ENCODE results near the gene TMEM203.
A peak's percentile ranks its signal among the peaks of the same experiment; 100 is the strongest.

TMEM203 gene

DNA sequence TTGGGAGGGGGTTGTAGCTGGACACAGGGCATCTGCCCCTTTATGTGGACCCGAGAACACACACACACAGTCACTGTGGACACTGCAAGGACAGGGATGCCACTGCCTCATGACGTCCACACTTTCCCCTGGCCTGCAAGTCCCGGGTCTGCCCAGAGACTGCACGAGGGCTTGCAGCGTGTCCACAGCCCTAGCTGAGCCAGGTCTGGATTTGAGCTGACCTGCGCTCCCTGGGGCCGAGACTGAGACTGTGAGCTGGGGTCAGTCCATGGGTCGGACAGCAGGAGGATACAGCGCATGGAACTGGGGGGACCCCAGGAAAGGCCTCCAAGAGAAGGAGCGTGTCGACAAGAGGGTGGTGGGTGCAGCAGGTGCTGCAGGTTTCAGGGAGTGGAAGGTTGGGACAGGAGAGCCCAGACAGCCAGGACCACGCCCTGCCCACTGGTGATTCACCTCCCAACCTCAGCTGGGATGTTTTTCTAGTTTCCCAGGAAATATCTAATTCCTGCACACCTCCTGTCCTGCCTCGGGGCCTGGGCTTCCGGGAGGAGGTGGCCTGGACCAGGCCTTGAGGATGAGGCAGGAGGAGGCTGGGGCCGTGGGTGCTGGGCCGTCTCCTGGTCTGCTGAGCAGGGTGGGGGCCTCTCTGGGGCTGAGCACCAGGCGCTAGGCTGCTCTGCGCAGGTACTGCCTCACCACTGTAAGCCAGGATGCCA, 21.0 kb upstream of the TMEM203 start:
- no peak overlapping the region for H3K27ac ChIP-seq (ENCODE audit: low read depth, low read length)
- no peak overlapping the region for H3K4me3 ChIP-seq (ENCODE audit: low read depth, low read length)
- H3K4me1 ChIP-seq (ENCODE audit: control insufficient read depth, insufficient read depth, low read length), result peaks cover 15% of the 10 kb centered on the region
- H3K27me3 ChIP-seq (ENCODE audit: control insufficient read depth, insufficient read depth, low read length), result peaks cover 9% of the 10 kb centered on the region
- no peaks in the 10 kb centered on the region for H3K9me3 ChIP-seq (ENCODE audit: control insufficient read depth, insufficient read depth, low read depth, low read length)
- peak overlapping the region; percentile 17 for H3K9ac ChIP-seq (ENCODE audit: low read length)
- no peaks in the 10 kb centered on the region for H3K36me3 ChIP-seq (ENCODE audit: control insufficient read depth, insufficient read depth, low read length)

DNA sequence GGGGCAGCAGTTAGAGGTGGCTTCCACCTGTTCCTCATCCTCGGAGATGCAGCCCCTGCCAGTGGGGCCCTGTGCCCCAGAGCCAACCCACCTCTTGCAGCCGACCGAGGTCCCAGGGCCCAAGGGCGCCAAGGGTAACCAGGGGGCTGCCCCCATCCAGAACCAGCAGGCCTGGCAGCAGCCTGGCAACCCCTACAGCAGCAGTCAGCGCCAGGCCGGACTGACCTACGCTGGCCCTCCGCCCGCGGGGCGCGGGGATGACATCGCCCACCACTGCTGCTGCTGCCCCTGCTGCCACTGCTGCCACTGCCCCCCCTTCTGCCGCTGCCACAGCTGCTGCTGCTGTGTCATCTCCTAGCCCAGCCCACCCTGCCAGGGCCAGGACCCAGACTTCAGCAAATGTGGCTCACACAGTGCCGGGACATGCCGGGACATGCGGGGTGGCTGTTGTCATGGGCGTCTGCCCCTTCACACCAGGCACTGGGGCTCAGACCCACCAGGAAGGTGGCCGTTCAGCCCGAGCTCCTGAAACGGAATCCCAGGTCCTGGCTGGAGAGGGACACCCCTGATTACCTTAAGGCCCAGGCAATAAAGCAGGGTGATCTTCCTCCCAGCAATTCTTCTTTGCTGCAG, 20.4 kb upstream of the TMEM203 start:
- Histone ChIP-seq H3K9me3 (ENCODE audit: control insufficient read depth, insufficient read depth, low read depth, low read length) (no peaks in the 10 kb centered on the region), H3K4me3 (ENCODE audit: low read depth, low read length) (no peak overlapping the region), H3K27ac (ENCODE audit: low read depth, low read length) (no peak overlapping the region), H3K9ac (ENCODE audit: low read length) (peak overlapping the region; percentile 17), H3K4me1 (ENCODE audit: control insufficient read depth, insufficient read depth, low read length) (peaks cover 15% of the 10 kb centered on the region), H3K27me3 (ENCODE audit: control insufficient read depth, insufficient read depth, low read length) (peaks cover 9% of the 10 kb centered on the region), H3K36me3 (ENCODE audit: control insufficient read depth, insufficient read depth, low read length) (no peaks in the 10 kb centered on the region)

DNA sequence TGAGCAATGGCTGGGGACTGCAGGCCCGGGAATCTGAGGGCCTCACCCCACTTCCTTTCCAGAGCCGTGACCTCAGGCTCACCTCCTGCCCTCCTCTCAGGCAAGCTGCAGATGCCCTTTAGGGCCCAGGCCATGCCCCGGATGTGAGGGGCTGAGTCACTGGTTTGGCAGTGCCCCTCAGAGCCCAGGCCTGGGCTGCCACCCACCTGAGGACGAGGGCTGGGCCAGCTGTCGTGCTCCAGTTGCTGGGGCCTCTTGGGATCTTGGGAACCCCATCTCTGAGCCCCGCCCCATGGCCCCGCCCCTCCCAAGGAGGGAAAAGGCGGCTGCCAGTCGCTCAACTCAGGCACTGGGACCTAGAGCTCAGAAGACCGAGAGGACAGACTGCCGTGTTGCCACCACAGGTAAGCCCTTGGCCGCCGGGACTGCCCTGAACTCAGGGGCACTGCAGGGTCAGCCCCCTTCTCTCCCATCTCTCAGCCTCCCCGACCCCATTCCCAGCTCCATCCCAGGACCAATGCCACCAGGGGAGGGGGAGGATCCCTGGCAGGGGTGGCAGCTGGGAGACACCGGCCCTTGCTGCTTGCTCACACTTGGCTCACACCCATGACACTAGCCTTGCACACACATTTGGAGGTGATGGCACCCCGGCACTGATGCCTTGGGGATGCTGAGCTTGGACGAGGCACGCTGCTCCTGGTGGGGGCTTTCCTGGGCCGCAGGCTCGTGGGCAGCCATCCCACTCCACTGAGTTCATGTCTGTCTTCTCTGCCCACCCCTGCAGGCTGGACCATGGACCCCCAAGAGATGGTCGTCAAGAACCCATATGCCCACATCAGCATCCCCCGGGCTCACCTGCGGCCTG, 19.6 kb upstream of the TMEM203 start, which contains the start of gene CYSRT1:
TSS of gene CYSRT1 (plus strand) at position 345 of the 865 bp plus-strand sequence. CDS start at position 793, 448 bp downstream.
- peak within 1 kb of the TSS; percentile 92 for H3K4me3 ChIP-seq (ENCODE audit: low read depth, low read length)
- no peaks in the 10 kb centered on the region for H3K36me3 ChIP-seq (ENCODE audit: control insufficient read depth, insufficient read depth, low read length)
- peaks cover 19% of the 10 kb centered on the region for H3K4me1 ChIP-seq (ENCODE audit: control insufficient read depth, insufficient read depth, low read length)
- H3K9ac ChIP-seq (ENCODE audit: low read length), result peak within 1 kb of the TSS; percentile 85
- H3K27ac ChIP-seq (ENCODE audit: low read depth, low read length), result no peak within 1 kb of the TSS
- H3K27me3 ChIP-seq (ENCODE audit: control insufficient read depth, insufficient read depth, low read length), result peaks cover 9% of the 10 kb centered on the region
- H3K9me3 ChIP-seq (ENCODE audit: control insufficient read depth, insufficient read depth, low read depth, low read length), result no peaks in the 10 kb centered on the region

GRCh38 chr9:137223078-137223970, 17.9 kb upstream of the TMEM203 start:
- Histone ChIP-seq H3K36me3 (ENCODE audit: control insufficient read depth, insufficient read depth, low read length) (peaks cover 3% of the 10 kb centered on the region; the same call in 1 of the 2 replicates), H3K9me3 (ENCODE audit: control insufficient read depth, insufficient read depth, low read depth, low read length) (no peaks in the 10 kb centered on the region), H3K27me3 (ENCODE audit: control insufficient read depth, insufficient read depth, low read length) (peaks cover 9% of the 10 kb centered on the region), H3K9ac (ENCODE audit: low read length) (peak overlapping the region; percentile 85), H3K27ac (ENCODE audit: low read depth, low read length) (peak overlapping the region; percentile 75), H3K4me1 (ENCODE audit: control insufficient read depth, insufficient read depth, low read length) (peaks cover 24% of the 10 kb centered on the region), H3K4me3 (ENCODE audit: low read depth, low read length) (peak overlapping the region; percentile 92)

DNA sequence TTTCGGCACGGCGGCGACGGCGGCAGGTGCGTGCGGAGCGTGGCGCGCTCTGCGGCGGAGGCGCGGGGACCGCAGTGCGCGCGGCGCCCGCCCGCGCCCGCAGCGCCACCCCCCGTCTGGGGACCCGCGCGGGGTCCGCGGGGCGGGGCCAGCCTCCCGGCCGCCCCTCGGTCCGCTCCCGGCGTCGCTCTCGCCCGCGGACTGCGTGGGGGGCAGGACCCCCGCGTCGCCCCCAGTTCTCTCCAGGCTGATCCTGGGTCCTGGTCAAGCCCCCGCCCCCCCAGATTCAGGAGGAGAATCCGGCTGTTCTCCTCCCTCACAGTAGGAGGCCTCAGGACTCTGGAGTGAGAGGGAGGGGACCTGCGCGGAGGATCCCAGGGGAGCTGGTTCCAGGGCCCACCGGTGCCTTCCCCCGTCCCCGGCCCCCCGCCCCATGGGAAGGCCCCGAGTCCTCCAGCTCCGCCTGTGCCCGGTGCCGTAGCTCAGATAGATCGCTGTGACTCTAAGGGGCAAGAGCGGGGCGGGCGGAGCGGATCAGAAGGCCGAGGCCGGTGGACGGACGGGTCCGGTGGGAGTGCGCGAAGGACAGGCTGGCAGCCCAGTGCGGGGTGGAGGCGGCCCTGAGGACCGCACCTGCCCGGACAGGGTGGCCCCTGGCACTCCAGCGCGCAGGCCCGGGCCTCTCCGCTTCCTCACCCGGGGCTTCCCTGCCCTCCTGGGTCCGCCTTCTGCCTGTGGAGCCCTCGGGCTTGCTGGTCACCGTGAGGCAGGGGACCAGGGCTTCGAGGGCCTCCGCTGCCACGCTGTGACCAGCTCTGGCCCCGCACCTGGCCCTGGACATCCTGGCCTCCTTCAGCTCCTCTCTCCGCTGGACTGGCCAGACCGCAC, 17.0 kb upstream of the TMEM203 start, which contains the start of gene RNF208:
TSS of gene RNF208 (minus strand) at position 51 of the 888 bp plus-strand sequence. CDS start 1,028 bp downstream, outside the sequence.
- Histone ChIP-seq H3K9me3 (ENCODE audit: control insufficient read depth, insufficient read depth, low read depth, low read length) (no peaks in the 10 kb centered on the region), H3K4me1 (ENCODE audit: control insufficient read depth, insufficient read depth, low read length) (peaks cover 27% of the 10 kb centered on the region), H3K27ac (ENCODE audit: low read depth, low read length) (no peak within 1 kb of the TSS), H3K27me3 (ENCODE audit: control insufficient read depth, insufficient read depth, low read length) (peaks cover 9% of the 10 kb centered on the region), H3K4me3 (ENCODE audit: low read depth, low read length) (peak within 1 kb of the TSS; percentile 92), H3K36me3 (ENCODE audit: control insufficient read depth, insufficient read depth, low read length) (peaks cover 3% of the 10 kb centered on the region; the same call in 1 of the 2 replicates), H3K9ac (ENCODE audit: low read length) (peak within 1 kb of the TSS; percentile 5)

DNA sequence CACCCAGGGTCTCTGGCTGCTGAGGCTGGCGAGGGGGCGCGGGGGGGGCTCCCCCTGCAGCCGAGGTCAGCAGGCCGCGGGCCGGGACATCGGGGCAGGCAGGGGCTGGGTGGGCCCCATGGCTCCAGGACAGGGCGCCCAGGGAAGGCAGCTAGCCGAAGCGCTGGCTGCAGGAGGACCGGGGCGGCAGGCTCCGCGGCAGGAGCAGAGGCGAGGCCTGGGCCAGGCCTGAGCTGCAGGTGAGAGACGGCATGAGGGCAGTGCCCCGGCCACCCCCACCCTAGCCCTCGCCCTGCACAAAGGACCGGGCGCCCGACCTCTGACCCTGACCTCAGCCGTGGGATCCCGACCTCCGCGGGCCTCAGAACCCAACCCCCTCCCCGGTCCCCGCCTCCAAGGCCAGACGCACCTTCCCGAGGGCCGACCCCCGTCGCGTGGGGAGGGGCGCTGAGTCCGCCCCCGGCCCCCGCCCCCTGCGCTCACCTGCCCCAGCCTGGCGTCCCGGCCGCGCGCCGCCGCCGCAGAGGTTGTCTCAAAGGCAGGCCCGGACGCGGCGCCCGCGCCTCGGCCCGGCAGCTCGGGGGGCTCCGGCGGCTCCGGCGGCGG, 16.2 kb upstream of the TMEM203 start:
- Histone ChIP-seq H3K4me1 (ENCODE audit: control insufficient read depth, insufficient read depth, low read length) (peaks cover 28% of the 10 kb centered on the region), H3K27ac (ENCODE audit: low read depth, low read length) (no peak overlapping the region), H3K4me3 (ENCODE audit: low read depth, low read length) (peak overlapping the region; percentile 60)

DNA sequence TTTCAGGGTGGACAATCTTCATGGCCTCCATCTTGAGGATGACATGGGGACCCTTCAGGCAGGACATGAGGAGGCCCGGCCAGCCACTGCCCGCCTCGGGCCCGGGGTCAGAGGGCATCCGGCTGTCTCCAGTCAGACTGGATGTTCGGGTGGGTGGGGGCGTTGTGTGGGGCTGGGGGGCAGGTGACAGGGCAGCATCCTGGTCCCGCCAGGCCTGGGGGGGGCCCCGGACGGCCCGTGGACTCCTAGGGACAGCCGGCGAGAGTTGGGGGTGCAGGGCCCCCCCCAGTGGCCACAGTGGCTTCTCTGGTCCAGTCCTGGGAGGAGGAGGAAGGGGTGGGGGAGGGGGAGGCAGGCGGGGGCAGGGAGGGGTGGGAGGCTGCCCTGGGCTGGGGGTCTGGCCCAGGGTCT, 15.7 kb upstream of the TMEM203 start:
- Histone ChIP-seq H3K27ac (ENCODE audit: low read depth, low read length) (no peak overlapping the region), H3K9me3 (ENCODE audit: control insufficient read depth, insufficient read depth, low read depth, low read length) (no peaks in the 10 kb centered on the region), H3K27me3 (ENCODE audit: control insufficient read depth, insufficient read depth, low read length) (peaks cover 9% of the 10 kb centered on the region), H3K4me1 (ENCODE audit: control insufficient read depth, insufficient read depth, low read length) (peaks cover 28% of the 10 kb centered on the region), H3K9ac (ENCODE audit: low read length) (no peak overlapping the region), H3K4me3 (ENCODE audit: low read depth, low read length) (peak overlapping the region; percentile 60; the same call in 1 of the 2 replicates), H3K36me3 (ENCODE audit: control insufficient read depth, insufficient read depth, low read length) (peaks cover 12% of the 10 kb centered on the region)

More for the DNA sequence above, 16.2 kb upstream of the TMEM203 start:
- Histone ChIP-seq H3K27me3 (ENCODE audit: control insufficient read depth, insufficient read depth, low read length) (peaks cover 9% of the 10 kb centered on the region), H3K9me3 (ENCODE audit: control insufficient read depth, insufficient read depth, low read depth, low read length) (no peaks in the 10 kb centered on the region), H3K36me3 (ENCODE audit: control insufficient read depth, insufficient read depth, low read length) (peaks cover 7% of the 10 kb centered on the region), H3K9ac (ENCODE audit: low read length) (no peak overlapping the region)

DNA sequence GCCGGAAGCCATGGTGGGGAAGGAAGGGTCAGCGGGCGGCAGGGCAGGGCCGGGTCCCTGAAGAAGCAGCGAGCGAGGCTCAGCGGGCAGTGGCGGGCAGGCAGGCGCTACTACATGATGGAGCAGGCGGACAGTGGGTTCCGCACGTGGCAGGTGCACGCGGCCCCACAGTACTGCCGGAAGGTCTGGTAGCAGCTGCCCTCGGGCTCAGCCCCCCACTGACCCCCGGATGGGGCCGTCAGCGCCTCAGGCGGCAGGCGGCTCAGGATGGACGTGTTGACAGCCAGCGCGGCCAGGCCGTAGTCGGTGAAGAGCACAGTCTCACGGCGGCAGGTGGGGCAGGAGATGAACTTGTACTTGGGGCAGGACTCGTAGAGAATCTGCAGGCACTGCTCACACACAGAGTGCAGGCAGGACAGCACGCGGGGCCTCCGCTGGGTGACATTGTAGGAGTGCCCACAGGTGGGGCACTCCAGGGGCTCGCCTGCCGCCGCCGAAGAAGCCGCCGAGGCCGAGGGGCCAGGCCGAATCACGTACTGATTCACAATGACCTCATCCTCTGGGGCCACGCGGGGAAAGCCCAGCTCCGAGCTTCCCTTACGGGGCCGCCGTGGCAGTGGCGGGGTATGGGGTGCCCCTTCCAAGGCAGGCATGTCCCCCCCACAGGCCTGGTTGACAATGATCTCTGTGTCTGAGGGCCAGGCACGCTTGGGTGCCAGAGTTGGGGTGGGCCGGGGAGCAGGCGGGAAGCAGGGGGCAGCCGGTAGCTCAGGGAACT, 15.1 kb upstream of the TMEM203 start:
- H3K9ac ChIP-seq (ENCODE audit: low read length), result no peak overlapping the region
- no peaks in the 10 kb centered on the region for H3K9me3 ChIP-seq (ENCODE audit: control insufficient read depth, insufficient read depth, low read depth, low read length)
- H3K4me1 ChIP-seq (ENCODE audit: control insufficient read depth, insufficient read depth, low read length), result peaks cover 28% of the 10 kb centered on the region
- H3K36me3 ChIP-seq (ENCODE audit: control insufficient read depth, insufficient read depth, low read length), result peaks cover 18% of the 10 kb centered on the region
- no peak overlapping the region for H3K27ac ChIP-seq (ENCODE audit: low read depth, low read length)
- no peak overlapping the region for H3K4me3 ChIP-seq (ENCODE audit: low read depth, low read length)
- peaks cover 9% of the 10 kb centered on the region for H3K27me3 ChIP-seq (ENCODE audit: control insufficient read depth, insufficient read depth, low read length)

All from HUES6 (cell line).